Measurements from ENCODE around the gene GPBP1.

Gene GPBP1

GRCh38 chr5:57247765-57248164 lies 73.9 kb downstream of the GPBP1 start:
- TF ChIP-seq CTCF (IDR thresholded peaks at IDR 0.05): no peak

- TF ChIP-seq CTCF (IDR thresholded peaks at IDR 0.05): no peak
Observed at GRCh38 chr5:57249265-57249874, 75.5 kb downstream of the GPBP1 start.

- no peak for TF ChIP-seq CTCF (IDR thresholded peaks at IDR 0.05)
Observed at GRCh38 chr5:57258052-57258451, 84.2 kb downstream of the GPBP1 start.

GRCh38 chr5:57258943-57259342 lies 85.1 kb downstream of the GPBP1 start:
- TF ChIP-seq CTCF (IDR thresholded peaks at IDR 0.05): no peak

- no peak for TF ChIP-seq CTCF (IDR thresholded peaks at IDR 0.05)
Observed at GRCh38 chr5:57259704-57260103, 85.8 kb downstream of the GPBP1 start.

GRCh38 chr5:57262541-57262940 lies 88.7 kb downstream of the GPBP1 start:
- TF ChIP-seq CTCF (IDR thresholded peaks at IDR 0.05): no peak

- no peak for TF ChIP-seq CTCF (IDR thresholded peaks at IDR 0.05)
Observed at GRCh38 chr5:57267805-57268204, 93.9 kb downstream of the GPBP1 start.

- TF ChIP-seq CTCF (IDR thresholded peaks at IDR 0.05): no peak
Observed at GRCh38 chr5:57276353-57276752, 102.5 kb downstream of the GPBP1 start.
